Measurements from ENCODE around the gene CEBPE.

Gene CEBPE

GRCh38 chr14:23076785-23077408 is 42.2 kb downstream of the CEBPE start:
- no peak for DNase-seq (ENCODE audit: low spot score)

DNA sequence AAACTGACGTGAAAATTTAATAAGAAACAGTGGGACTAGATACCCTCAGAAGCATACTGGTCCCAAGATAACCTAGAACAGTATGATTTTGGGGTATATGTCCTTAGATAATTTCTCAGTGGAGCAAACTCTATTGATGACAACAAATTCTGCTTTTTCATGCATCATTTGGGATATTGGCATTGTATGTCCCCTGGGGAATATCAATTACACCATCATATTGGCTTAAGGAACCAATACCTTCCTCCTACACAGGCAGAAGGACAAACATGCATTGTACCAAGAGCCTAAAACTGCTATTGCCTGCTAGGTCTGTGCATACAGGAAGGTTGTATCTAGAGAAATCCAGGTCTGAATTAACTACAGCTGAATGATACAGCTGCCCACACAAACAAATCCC is 44.1 kb downstream of the CEBPE start:
- no peak for DNase-seq (ENCODE audit: low spot score)

GRCh38 chr14:23071921-23072539 is 47.0 kb downstream of the CEBPE start:
- DNase-seq (ENCODE audit: low spot score) = no peak

- peak; percentile 93 for DNase-seq (ENCODE audit: low spot score)
Observed at GRCh38 chr14:23071244-23071920, 47.7 kb downstream of the CEBPE start.

- no peak for DNase-seq (ENCODE audit: low spot score)
Observed at GRCh38 chr14:23070262-23071129, 48.6 kb downstream of the CEBPE start.

- no peak for DNase-seq (ENCODE audit: low spot score)
Observed at GRCh38 chr14:23069413-23069806, 49.6 kb downstream of the CEBPE start.

DNA sequence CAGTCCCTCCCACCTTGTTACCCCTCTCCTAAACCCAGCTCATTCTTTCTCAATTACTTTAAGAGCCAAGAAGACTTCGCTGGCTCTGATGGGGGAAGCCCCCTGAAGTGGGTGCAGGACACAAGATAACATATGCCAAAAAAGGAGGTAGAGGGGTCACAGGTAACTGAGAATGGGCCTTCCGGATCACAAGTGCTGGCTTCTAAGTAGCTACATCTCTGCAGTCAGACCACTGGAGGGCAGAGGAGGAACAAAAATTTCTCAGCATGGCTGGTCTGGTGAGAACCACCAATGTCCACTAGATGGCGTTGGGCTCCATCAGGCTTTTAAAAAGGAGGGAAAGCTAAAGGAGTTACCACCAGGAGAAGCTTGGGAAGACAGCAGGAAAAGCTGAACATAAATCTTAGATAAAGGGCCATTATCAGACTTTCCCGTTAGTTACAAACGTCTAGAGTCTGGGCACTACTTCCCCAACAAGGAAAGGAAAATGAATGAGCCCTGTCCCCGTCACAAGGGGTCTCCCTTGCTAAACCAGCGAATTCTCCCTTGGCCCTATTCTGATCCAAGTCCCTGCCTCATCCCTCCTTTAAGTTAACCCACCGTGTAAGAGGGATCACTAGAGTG is 50.2 kb downstream of the CEBPE start:
- peak; percentile 88 for DNase-seq (ENCODE audit: low spot score)

DNA sequence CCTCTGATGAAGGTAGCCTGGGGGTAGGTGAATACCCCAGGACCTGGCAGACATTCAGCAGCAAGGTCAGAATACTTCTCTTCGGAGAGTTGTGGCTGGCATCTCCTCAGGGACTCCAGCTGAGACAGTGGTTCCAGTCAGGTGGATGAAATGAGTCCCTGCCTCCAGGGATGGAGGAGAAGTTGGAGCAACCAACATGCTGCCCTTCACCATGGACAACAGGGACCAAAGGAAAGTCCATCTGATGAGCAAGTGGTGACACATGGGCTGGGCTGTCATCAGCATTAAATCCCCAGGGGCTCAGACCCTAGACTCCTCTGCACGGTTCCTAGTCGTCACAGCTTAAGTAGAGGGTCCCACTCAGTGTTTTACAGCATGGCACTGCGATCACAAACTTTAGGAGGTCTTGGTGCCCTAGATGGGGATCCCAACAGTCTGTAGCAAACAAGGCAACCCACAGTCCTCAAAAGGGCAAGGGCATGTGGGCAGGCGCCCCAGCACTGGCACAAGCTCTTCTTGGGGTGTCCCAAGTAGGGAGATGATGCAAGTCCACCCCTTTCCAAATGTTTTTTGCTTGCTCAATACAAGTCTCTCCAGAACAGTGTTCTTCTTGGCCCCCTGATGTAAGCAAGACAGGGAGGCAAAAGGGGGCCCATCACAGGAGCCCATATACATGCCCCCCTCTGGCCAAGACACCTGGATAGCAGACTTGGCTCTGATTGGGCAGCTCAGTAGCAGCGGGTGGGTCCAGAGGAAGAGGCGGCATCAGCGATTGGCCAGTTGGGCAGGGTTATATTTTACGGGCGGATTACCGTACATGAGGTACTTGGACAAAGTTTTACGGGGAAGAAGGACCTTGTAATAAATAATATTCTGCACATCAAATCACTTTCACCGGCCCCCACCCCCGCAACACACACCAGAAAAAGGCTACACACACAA is 50.9 kb downstream of the CEBPE start:
- no peak for DNase-seq (ENCODE audit: low spot score)

Measured in HuH-7 (cell line).